ENCODE data around the gene OOSP1.
"Not testable (repeated sequence)": the region's sequence is repeated elsewhere in the genome, so short reads cannot be mapped to it uniquely, and the experiment has no call there.

Gene OOSP1

GRCh38 chr11:59960502-59961381 is 22.5 kb downstream of the OOSP1 start:
- DNase-seq (ENCODE audit: low read depth): no peak

- DNase-seq (ENCODE audit: low read depth): no peak
These were observed 23.9 kb downstream of the OOSP1 start for GRCh38 chr11:59962107-59962482.

- DNase-seq (ENCODE audit: low read depth): no peak
These were observed 25.5 kb downstream of the OOSP1 start, which contains the start of gene OOSP4A for GRCh38 chr11:59963733-59964132. OOSP4A (plus strand) TSS chr11:59964033; CDS start chr11:59964033, 0 bp downstream.

GRCh38 chr11:59965424-59965823 is 27.2 kb downstream of the OOSP1 start:
- DNase-seq (ENCODE audit: low read depth): no peak

GRCh38 chr11:59966201-59966600 is 28.0 kb downstream of the OOSP1 start:
- DNase-seq (ENCODE audit: low read depth): no peak

- no peak for DNase-seq (ENCODE audit: low read depth)
These were observed 29.6 kb downstream of the OOSP1 start for GRCh38 chr11:59967677-59968394.

GRCh38 chr11:59968395-59968783 is 30.2 kb downstream of the OOSP1 start:
- no peak for DNase-seq (ENCODE audit: low read depth)

- DNase-seq (ENCODE audit: low read depth): no peak
These were observed 34.9 kb downstream of the OOSP1 start for GRCh38 chr11:59973097-59973496.

GRCh38 chr11:59981106-59981770 is 43.0 kb downstream of the OOSP1 start:
- DNase-seq (ENCODE audit: low read depth): no peak

- not testable (repeated sequence) for DNase-seq (ENCODE audit: low read depth)
These were observed 43.8 kb downstream of the OOSP1 start for GRCh38 chr11:59982037-59982436.

GRCh38 chr11:59983212-59983611 is 45.0 kb downstream of the OOSP1 start:
- no peak for DNase-seq (ENCODE audit: low read depth)

- no peak for DNase-seq (ENCODE audit: low read depth)
These were observed 46.1 kb downstream of the OOSP1 start for GRCh38 chr11:59984368-59984767.

GRCh38 chr11:59990421-59990820 is 52.2 kb downstream of the OOSP1 start:
- no peak for DNase-seq (ENCODE audit: low read depth)

GRCh38 chr11:59992425-59992824 is 54.2 kb downstream of the OOSP1 start:
- no peak for DNase-seq (ENCODE audit: low read depth)

GRCh38 chr11:59997800-59998199 is 59.6 kb downstream of the OOSP1 start:
- no peak for DNase-seq (ENCODE audit: low read depth)

GRCh38 chr11:59999691-60000090 is 61.5 kb downstream of the OOSP1 start:
- DNase-seq (ENCODE audit: low read depth): no peak

- DNase-seq (ENCODE audit: low read depth): no peak
These were observed 65.5 kb downstream of the OOSP1 start for GRCh38 chr11:60003729-60004128.

GRCh38 chr11:60005360-60005759 is 67.1 kb downstream of the OOSP1 start:
- DNase-seq (ENCODE audit: low read depth): no peak

Data from activated T-helper 1 cell treated with Interleukin-2 at 50 U/mL for 16 hours (primary cell).